Activated naive CD8-positive, alpha-beta T cell (primary cell): ENCODE data around the gene E2F3.
A peak's percentile ranks its signal among the peaks of the same experiment; 100 is the strongest.

Experiments
- H3K27ac Mint-ChIP-seq: one replicate; pipeline ENCODE4 v1.8.0; 2021; ENCODE audit warnings: mixed read lengths
- H3K27me3 Mint-ChIP-seq: one replicate; pipeline ENCODE4 v1.8.0; 2021; ENCODE audit warnings: mixed read lengths
- H3K36me3 Mint-ChIP-seq: one replicate; pipeline ENCODE4 v1.8.0; 2021; ENCODE audit warnings: mixed read lengths
- H3K4me1 Mint-ChIP-seq: one replicate; pipeline ENCODE4 v1.8.0; 2021; ENCODE audit warnings: low read depth, mixed read lengths
- H3K4me3 Mint-ChIP-seq: one replicate; pipeline ENCODE4 v1.8.0; 2021; ENCODE audit warnings: mild to moderate bottlenecking, mixed read lengths
- H3K9me3 Mint-ChIP-seq: one replicate; pipeline ENCODE4 v1.8.0; 2021; ENCODE audit warnings: low read depth, mixed read lengths

Gene E2F3

DNA sequence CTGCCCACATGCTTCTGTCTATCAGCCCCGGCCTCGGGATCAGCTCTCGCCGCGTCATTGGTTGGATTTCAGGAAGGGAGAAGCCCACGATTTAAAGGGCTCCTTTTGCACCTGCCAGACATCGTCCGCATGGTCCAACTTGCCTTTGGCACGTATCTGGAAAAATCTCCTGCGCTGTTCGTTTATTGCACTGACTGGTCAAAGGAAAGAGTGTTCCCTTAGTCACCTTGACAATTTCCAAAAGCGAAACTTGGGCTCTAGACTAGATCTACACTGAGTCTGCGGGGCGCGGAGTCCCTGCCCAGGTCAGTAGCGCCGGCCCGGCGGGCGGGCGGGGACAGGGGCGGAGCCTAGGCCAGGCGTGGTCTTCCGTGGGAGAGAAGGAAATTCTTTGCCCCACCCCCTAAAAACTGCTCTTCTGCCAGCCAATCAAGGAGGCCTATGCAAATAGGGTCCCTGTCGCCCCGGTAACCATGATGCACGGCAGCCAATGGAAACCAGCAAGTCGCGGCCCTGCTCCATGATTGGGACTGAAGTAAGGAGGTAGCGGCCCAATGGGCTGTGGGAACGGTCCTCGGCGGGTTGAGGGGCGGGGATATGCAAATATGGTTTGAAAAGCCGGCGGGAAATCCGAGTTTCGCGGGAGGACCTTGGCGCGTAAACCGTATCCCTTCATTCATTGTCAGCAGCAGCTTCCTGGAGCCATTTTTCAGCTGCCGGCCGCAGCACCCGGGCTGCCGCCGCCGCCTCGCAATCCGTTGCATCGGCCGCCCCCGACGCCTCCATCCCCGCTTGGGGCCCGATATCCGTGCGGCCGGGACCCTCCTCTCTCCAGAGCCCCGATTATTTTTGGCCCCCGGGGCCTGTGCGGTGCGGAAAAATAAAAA, at the start of gene E2F3:
E2F3 (plus strand) TSS at position 675 of the 887 bp plus-strand sequence. CDS start 354 bp downstream, outside the sequence.
- H3K27me3 Mint-ChIP-seq: no peaks in the 10 kb centered on the region
- peaks cover 35% of the 10 kb centered on the region for H3K4me1 Mint-ChIP-seq
- no peaks in the 10 kb centered on the region for H3K9me3 Mint-ChIP-seq
- peak within 1 kb of the TSS; percentile 97 for H3K27ac Mint-ChIP-seq
- H3K36me3 Mint-ChIP-seq: peaks cover 3% of the 10 kb centered on the region
- H3K4me3 Mint-ChIP-seq: peak within 1 kb of the TSS; percentile 94

GRCh38 chr6:20352346-20352745, 49.3 kb upstream of the E2F3 start:
- no peak overlapping the region for H3K4me3 Mint-ChIP-seq
- H3K27me3 Mint-ChIP-seq: no peaks in the 10 kb centered on the region
- peak overlapping the region; percentile 36 for H3K27ac Mint-ChIP-seq
- peaks cover 7% of the 10 kb centered on the region for H3K36me3 Mint-ChIP-seq
- H3K4me1 Mint-ChIP-seq: peaks cover 12% of the 10 kb centered on the region
- H3K9me3 Mint-ChIP-seq: no peaks in the 10 kb centered on the region

DNA sequence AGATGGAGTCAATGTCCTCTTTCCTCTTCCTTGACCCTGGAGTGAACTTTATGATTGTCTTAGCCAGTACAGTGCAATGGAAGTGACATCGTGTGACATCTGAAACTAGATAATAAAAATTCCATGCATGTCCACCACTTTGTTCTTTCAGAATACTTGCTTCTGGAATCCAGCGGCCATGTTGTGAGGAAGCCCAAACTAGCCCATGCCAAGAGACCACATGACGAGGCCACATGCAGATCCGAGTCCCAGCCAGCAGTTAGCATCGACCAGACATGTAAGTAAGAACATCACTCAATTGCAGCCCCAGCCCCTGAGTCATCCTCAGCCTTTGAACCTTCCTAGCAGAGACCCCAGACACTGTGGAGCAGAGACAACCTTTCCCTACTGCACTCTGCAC, 48.5 kb upstream of the E2F3 start:
- H3K27me3 Mint-ChIP-seq: no peaks in the 10 kb centered on the region
- H3K9me3 Mint-ChIP-seq: no peaks in the 10 kb centered on the region
- H3K27ac Mint-ChIP-seq: no peak overlapping the region

DNA sequence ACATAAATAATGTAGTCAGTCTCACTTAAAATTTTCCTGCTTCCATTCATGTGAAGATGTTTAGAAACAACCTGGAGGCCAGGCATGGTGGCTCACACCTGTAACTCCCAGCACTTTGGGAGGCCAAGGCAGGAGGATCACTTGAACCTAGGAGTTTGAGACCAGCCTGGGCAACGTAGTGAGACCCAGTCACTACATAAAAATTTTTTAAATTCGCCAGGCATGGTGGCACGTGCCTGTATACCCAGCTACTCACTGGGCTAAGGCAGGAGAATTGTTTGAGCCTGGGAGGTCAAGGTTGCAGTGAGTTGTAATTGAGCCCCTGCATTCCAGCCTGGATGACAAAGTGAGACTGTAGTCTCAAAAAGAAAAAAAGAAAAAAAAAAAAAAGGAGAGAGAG, 47.3 kb upstream of the E2F3 start:
- Mint-ChIP-seq H3K9me3 (no peaks in the 10 kb centered on the region), H3K4me1 (peaks cover 10% of the 10 kb centered on the region), H3K4me3 (no peak overlapping the region), H3K27me3 (no peaks in the 10 kb centered on the region), H3K27ac (no peak overlapping the region), H3K36me3 (peaks cover 5% of the 10 kb centered on the region)

More for the DNA sequence above, 48.5 kb upstream of the E2F3 start:
- Mint-ChIP-seq H3K4me1 (peaks cover 10% of the 10 kb centered on the region), H3K36me3 (peaks cover 5% of the 10 kb centered on the region), H3K4me3 (no peak overlapping the region)

- Mint-ChIP-seq H3K4me1 (peaks cover 14% of the 10 kb centered on the region), H3K4me3 (no peak overlapping the region), H3K9me3 (peaks cover 3% of the 10 kb centered on the region), H3K27ac (no peak overlapping the region), H3K36me3 (peaks cover 3% of the 10 kb centered on the region), H3K27me3 (no peaks in the 10 kb centered on the region)
Measured at GRCh38 chr6:20360471-20361119, 41.1 kb upstream of the E2F3 start.

GRCh38 chr6:20362623-20363022, 39.1 kb upstream of the E2F3 start:
- peaks cover 3% of the 10 kb centered on the region for H3K9me3 Mint-ChIP-seq
- H3K27me3 Mint-ChIP-seq: no peaks in the 10 kb centered on the region
- peaks cover 34% of the 10 kb centered on the region for H3K4me1 Mint-ChIP-seq
- H3K27ac Mint-ChIP-seq: no peak overlapping the region
- no peak overlapping the region for H3K4me3 Mint-ChIP-seq
- peaks cover 3% of the 10 kb centered on the region for H3K36me3 Mint-ChIP-seq

DNA sequence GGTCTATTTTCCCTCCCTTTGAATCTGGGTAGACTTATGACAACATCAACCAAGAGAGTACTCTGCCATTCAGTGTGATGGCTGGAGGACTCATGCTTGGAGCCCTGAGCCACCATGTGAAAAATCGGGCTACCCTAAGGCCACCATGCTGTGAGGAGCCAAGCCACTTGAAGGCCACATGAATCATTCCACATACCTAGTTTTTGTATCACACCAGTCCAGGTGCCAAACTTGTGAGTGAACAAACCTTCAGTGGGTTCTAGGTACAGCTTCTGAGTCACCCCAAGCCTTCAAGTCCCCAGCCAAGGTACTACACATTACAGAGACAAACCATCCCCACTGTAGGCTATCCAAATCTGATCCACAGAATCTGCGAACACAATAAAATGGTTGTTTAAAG, 37.4 kb upstream of the E2F3 start:
- no peaks in the 10 kb centered on the region for H3K27me3 Mint-ChIP-seq
- peaks cover 3% of the 10 kb centered on the region for H3K36me3 Mint-ChIP-seq
- H3K27ac Mint-ChIP-seq: peak overlapping the region; percentile 17
- peaks cover 49% of the 10 kb centered on the region for H3K4me1 Mint-ChIP-seq
- H3K9me3 Mint-ChIP-seq: peaks cover 3% of the 10 kb centered on the region
- no peak overlapping the region for H3K4me3 Mint-ChIP-seq

GRCh38 chr6:20365456-20365855, 36.2 kb upstream of the E2F3 start:
- Mint-ChIP-seq H3K36me3 (peaks cover 6% of the 10 kb centered on the region), H3K9me3 (peaks cover 3% of the 10 kb centered on the region), H3K27ac (peak overlapping the region; percentile 95), H3K4me3 (peak overlapping the region; percentile 76), H3K4me1 (peaks cover 59% of the 10 kb centered on the region), H3K27me3 (no peaks in the 10 kb centered on the region)

GRCh38 chr6:20366082-20366830, 35.4 kb upstream of the E2F3 start:
- Mint-ChIP-seq H3K27ac (peak overlapping the region; percentile 95), H3K36me3 (peaks cover 6% of the 10 kb centered on the region), H3K4me3 (peak overlapping the region; percentile 76), H3K4me1 (peaks cover 64% of the 10 kb centered on the region), H3K9me3 (peaks cover 3% of the 10 kb centered on the region), H3K27me3 (no peaks in the 10 kb centered on the region)

DNA sequence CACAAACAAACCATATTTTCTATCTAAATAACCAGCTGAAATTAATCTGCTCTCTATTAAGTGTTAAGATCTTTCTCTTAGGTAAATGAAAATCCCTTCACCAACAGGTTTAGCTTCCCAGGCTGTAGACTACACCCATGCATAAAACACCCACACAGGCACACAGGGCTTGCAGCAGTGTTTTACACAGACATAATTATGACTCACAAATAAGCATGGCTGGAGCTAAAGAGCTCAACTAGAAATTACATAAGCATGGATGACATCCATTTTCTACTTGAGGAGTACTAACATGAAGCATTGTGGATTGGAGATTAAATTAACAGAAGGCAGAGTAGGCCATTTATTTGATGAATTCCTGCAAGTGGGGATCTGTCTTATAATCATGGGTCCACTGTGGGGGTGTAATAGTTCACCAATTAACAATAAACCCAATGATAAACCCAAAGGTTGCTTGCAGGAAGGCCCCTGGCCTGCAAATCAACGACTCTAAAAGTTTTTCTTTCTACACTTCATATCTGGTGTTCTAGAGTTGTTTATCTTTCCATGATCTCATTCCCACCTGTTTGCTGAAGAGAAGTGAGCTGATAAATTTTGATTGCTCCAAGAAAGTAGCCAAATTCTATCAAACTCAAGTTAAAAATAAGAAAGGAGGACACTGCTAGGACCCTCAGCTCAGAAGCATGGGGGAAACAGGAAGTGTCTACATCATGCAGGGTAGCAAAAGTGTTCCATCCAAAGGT, 33.8 kb upstream of the E2F3 start:
- Mint-ChIP-seq H3K4me3 (peak overlapping the region; percentile 21), H3K27me3 (no peaks in the 10 kb centered on the region), H3K27ac (peak overlapping the region; percentile 95), H3K36me3 (peaks cover 6% of the 10 kb centered on the region), H3K9me3 (peaks cover 3% of the 10 kb centered on the region), H3K4me1 (peaks cover 65% of the 10 kb centered on the region)

GRCh38 chr6:20370393-20370792, 31.3 kb upstream of the E2F3 start:
- peaks cover 3% of the 10 kb centered on the region for H3K36me3 Mint-ChIP-seq
- no peaks in the 10 kb centered on the region for H3K27me3 Mint-ChIP-seq
- H3K4me1 Mint-ChIP-seq: peaks cover 53% of the 10 kb centered on the region
- peak overlapping the region; percentile 77 for H3K27ac Mint-ChIP-seq
- no peaks in the 10 kb centered on the region for H3K9me3 Mint-ChIP-seq
- H3K4me3 Mint-ChIP-seq: no peak overlapping the region

GRCh38 chr6:20370801-20371200, 30.9 kb upstream of the E2F3 start:
- Mint-ChIP-seq H3K27ac (no peak overlapping the region), H3K4me1 (peaks cover 49% of the 10 kb centered on the region), H3K4me3 (no peak overlapping the region)

DNA sequence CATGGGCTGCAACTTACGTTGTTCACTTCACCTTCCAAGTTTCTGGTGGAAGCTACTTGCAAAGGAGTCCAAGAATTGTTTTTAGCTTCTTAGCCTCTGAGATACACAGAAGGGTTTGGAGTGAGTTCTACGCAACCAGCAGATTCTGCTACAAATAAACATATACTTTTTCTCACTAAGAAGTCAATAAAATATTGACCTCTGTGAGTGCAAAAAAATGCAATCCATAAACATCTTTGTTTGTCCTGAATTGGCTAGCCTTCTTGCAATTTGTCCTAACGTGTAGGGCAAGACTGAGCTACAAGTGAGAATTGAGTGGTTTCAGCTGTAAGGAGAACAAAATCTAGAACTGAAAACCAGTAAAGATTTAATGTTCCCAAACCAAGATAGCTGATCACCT, 26.2 kb upstream of the E2F3 start:
- no peaks in the 10 kb centered on the region for H3K27me3 Mint-ChIP-seq
- H3K4me3 Mint-ChIP-seq: no peak overlapping the region

More at GRCh38 chr6:20370801-20371200, 30.9 kb upstream of the E2F3 start:
- Mint-ChIP-seq H3K27me3 (no peaks in the 10 kb centered on the region), H3K9me3 (no peaks in the 10 kb centered on the region), H3K36me3 (peaks cover 3% of the 10 kb centered on the region)

DNA sequence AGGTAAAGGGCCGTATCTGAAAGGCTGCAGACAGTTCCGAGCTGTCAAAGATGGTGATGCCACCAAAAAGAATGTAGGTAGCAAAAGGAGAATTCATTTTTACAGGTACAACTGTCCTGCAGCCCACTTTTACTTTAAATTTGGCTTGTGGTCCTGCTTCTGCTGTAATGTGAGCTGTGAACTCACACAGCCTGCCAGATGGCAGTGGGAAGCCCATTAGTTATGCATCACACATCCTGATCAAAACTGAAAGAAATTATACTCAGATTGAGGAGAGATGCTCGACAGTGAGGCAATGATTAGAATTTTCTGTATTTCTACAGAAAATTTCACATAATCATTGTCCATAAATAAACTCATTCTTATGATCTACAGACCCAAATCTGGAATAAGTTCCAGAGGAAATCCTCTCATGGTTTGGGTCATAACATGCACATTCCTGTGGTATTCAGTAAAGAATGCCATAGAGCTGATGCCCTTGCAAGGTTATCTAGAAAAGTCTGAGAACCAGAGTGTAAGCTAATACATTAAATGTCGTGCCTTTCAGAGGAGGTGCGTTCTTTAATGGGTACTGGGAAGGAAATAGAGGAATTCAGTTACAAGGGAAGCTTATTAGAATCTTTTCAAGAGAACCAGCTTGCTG, 23.9 kb upstream of the E2F3 start:
- peaks cover 17% of the 10 kb centered on the region for H3K4me1 Mint-ChIP-seq
- no peak overlapping the region for H3K27ac Mint-ChIP-seq
- H3K4me3 Mint-ChIP-seq: no peak overlapping the region
- peaks cover 3% of the 10 kb centered on the region for H3K36me3 Mint-ChIP-seq
- H3K27me3 Mint-ChIP-seq: no peaks in the 10 kb centered on the region
- H3K9me3 Mint-ChIP-seq: no peaks in the 10 kb centered on the region

More for the DNA sequence above, 26.2 kb upstream of the E2F3 start:
- Mint-ChIP-seq H3K27ac (no peak overlapping the region), H3K4me1 (peaks cover 19% of the 10 kb centered on the region), H3K36me3 (no peaks in the 10 kb centered on the region), H3K9me3 (no peaks in the 10 kb centered on the region)
